Measurements from ENCODE around the gene PORCN.

GRCh38 chrX:48508400-48509244 lies at the start of gene PORCN:
- TF ChIP-seq CTCF (conservative IDR thresholded peaks at IDR 0.05 in 1 of 2, IDR thresholded peaks at IDR 0.05 in 1 of 2; ENCODE audit: extremely low read depth in 1 of 2, insufficient read depth in 1 of 2, low read depth in 1 of 2, low read length in 2 of 2) = no peak
- no peak for TF ChIP-seq EZH2 (IDR thresholded peaks at IDR 0.05; ENCODE audit: borderline replicate concordance, low read length)

All from mammary epithelial cell (primary cell).